Measurements from ENCODE around the gene PLEKHA3.

- TF ChIP-seq, protein P1, sequence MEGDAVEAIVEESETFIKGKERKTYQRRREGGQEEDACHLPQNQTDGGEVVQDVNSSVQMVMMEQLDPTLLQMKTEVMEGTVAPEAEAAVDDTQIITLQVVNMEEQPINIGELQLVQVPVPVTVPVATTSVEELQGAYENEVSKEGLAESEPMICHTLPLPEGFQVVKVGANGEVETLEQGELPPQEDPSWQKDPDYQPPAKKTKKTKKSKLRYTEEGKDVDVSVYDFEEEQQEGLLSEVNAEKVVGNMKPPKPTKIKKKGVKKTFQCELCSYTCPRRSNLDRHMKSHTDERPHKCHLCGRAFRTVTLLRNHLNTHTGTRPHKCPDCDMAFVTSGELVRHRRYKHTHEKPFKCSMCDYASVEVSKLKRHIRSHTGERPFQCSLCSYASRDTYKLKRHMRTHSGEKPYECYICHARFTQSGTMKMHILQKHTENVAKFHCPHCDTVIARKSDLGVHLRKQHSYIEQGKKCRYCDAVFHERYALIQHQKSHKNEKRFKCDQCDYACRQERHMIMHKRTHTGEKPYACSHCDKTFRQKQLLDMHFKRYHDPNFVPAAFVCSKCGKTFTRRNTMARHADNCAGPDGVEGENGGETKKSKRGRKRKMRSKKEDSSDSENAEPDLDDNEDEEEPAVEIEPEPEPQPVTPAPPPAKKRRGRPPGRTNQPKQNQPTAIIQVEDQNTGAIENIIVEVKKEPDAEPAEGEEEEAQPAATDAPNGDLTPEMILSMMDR (IDR thresholded peaks at IDR 0.05; ENCODE audit: low read depth, low read length), result no peak
- TF ChIP-seq POLR2A (IDR thresholded peaks at IDR 0.05; ENCODE audit: extremely low read depth, insufficient read length), result no peak
Measured at GRCh38 chr2:178527592-178527991, 47.3 kb downstream of the PLEKHA3 start.

Measured in NB4 (cell line).